Osteocyte (in vitro differentiated cells): ENCODE measurements around the gene IL18R1. TPM values are rescaled to one million over a fixed set of nuclear protein-coding genes. Genes with fewer than 3 reads are reported as not detected.

Experiments used
- DNase-seq: peaks from one replicate; pipeline ENCODE4 v3.0.0; 2021; ENCODE audit warnings: mixed read lengths; ENCODE audit not compliant: unreplicated experiment; ENCODE audit errors: extremely low spot score
- H3K27ac Mint-ChIP-seq: one replicate; pipeline ENCODE4 v1.8.0; 2021; ENCODE audit warnings: mild to moderate bottlenecking, mixed read lengths; ENCODE audit not compliant: unreplicated experiment
- H3K27me3 Mint-ChIP-seq: one replicate; pipeline ENCODE4 v1.8.0; 2021; ENCODE audit warnings: mixed read lengths; ENCODE audit not compliant: unreplicated experiment
- H3K36me3 Mint-ChIP-seq: one replicate; pipeline ENCODE4 v1.8.0; 2021; ENCODE audit warnings: mixed read lengths; ENCODE audit not compliant: unreplicated experiment
- H3K4me1 Mint-ChIP-seq: one replicate; pipeline ENCODE4 v1.8.0; 2021; ENCODE audit warnings: mixed read lengths; ENCODE audit not compliant: unreplicated experiment
- H3K4me3 Mint-ChIP-seq: one replicate; pipeline ENCODE4 v1.8.0; 2021; ENCODE audit warnings: mild to moderate bottlenecking, moderate library complexity, mixed read lengths; ENCODE audit not compliant: unreplicated experiment
- H3K9me3 Mint-ChIP-seq: one replicate; pipeline ENCODE4 v1.8.0; 2021; ENCODE audit warnings: mixed read lengths; ENCODE audit not compliant: unreplicated experiment
- total RNA-seq: library from RNA; stranded (reverse); gene quantifications from 2 replicates; pipeline ENCODE4 v1.2.1, GENCODE V29; 2021
- TF ChIP-seq, protein P1 (sequence below): fragments of 200-600 bp; sonication (generic); IDR thresholded peaks from 2 replicates; pipeline ENCODE4 v1.5.0; 2021; ENCODE audit warnings: antibody characterized with exemption, mild to moderate bottlenecking, moderate library complexity

IL18R1 gene
- total RNA-seq, 1 donor from 2014 or later, result 0.38 TPM

- Mint-ChIP-seq H3K4me3 (no peak overlapping the region), H3K4me1 (no peaks in the 10 kb centered on the region)
Observed at GRCh38 chr2:102336502-102336945, 19.1 kb upstream of the IL18R1 start.

GRCh38 chr2:102337012-102337411, 18.6 kb upstream of the IL18R1 start:
- H3K4me1 Mint-ChIP-seq, result no peaks in the 10 kb centered on the region
- H3K27ac Mint-ChIP-seq, result no peak overlapping the region
- TF ChIP-seq, protein P1, sequence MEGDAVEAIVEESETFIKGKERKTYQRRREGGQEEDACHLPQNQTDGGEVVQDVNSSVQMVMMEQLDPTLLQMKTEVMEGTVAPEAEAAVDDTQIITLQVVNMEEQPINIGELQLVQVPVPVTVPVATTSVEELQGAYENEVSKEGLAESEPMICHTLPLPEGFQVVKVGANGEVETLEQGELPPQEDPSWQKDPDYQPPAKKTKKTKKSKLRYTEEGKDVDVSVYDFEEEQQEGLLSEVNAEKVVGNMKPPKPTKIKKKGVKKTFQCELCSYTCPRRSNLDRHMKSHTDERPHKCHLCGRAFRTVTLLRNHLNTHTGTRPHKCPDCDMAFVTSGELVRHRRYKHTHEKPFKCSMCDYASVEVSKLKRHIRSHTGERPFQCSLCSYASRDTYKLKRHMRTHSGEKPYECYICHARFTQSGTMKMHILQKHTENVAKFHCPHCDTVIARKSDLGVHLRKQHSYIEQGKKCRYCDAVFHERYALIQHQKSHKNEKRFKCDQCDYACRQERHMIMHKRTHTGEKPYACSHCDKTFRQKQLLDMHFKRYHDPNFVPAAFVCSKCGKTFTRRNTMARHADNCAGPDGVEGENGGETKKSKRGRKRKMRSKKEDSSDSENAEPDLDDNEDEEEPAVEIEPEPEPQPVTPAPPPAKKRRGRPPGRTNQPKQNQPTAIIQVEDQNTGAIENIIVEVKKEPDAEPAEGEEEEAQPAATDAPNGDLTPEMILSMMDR, result no peak
- no peak overlapping the region for H3K4me3 Mint-ChIP-seq
- DNase-seq, result no peak
- H3K27me3 Mint-ChIP-seq, result peaks cover 42% of the 10 kb centered on the region
- H3K9me3 Mint-ChIP-seq, result no peaks in the 10 kb centered on the region
- no peaks in the 10 kb centered on the region for H3K36me3 Mint-ChIP-seq

More at GRCh38 chr2:102336502-102336945, 19.1 kb upstream of the IL18R1 start:
- Mint-ChIP-seq H3K27me3 (peaks cover 42% of the 10 kb centered on the region), H3K9me3 (no peaks in the 10 kb centered on the region), H3K27ac (no peak overlapping the region), H3K36me3 (no peaks in the 10 kb centered on the region)
- no peak for DNase-seq
- TF ChIP-seq, protein P1, result no peak

DNA sequence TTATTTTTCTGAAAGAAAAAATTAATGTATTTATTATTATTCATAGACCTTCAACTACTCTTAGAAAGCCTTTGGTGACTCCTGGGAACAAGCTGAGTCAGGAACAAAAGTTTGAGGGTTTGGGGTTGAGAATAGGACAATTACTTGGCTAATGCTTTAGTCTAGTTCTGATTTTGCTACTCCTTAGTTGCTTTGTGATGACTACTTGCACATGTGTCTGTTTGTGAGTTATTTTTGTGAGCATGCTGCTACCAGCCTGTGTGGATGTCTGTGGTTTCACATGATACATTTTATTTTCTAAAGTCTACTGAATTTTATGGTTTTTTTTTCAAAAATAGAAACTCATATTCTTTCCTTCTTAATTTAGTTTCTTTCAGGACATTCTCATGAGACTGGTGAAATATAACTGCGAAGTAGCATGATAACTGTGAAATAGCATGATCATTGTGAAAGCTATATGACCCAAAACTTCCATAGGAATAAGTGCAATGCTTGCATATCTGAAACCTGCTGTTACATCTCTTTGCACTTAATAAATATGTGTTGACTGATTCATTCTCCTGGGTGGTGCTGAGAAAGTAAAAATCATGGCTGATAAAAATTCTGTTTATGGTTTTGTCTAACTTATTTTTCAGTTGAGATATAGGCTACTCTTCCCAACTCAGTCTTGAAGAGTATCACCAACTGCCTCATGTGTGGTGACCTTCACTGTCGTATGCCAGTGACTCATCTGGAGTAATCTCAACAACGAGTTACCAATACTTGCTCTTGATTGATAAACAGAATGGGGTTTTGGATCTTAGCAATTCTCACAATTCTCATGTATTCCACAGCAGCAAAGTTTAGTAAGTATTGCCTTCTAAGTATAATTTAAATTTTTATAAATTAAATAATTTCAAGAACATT, 17.9 kb upstream of the IL18R1 start:
- no peak overlapping the region for H3K4me3 Mint-ChIP-seq
- peaks cover 37% of the 10 kb centered on the region for H3K27me3 Mint-ChIP-seq
- TF ChIP-seq, protein P1, result no peak
- no peaks in the 10 kb centered on the region for H3K9me3 Mint-ChIP-seq
- H3K36me3 Mint-ChIP-seq, result no peaks in the 10 kb centered on the region
- H3K27ac Mint-ChIP-seq, result no peak overlapping the region
- H3K4me1 Mint-ChIP-seq, result no peaks in the 10 kb centered on the region
- no peak for DNase-seq

GRCh38 chr2:102340778-102341177, 14.8 kb upstream of the IL18R1 start:
- Mint-ChIP-seq H3K27me3 (peaks cover 17% of the 10 kb centered on the region), H3K27ac (no peak overlapping the region), H3K36me3 (no peaks in the 10 kb centered on the region), H3K4me1 (no peaks in the 10 kb centered on the region), H3K9me3 (no peaks in the 10 kb centered on the region), H3K4me3 (no peak overlapping the region)
- DNase-seq, result no peak
- TF ChIP-seq, protein P1, result no peak

GRCh38 chr2:102342888-102343287, 12.7 kb upstream of the IL18R1 start:
- H3K9me3 Mint-ChIP-seq, result no peaks in the 10 kb centered on the region
- TF ChIP-seq, protein P1, result no peak
- no peak for DNase-seq
- H3K4me3 Mint-ChIP-seq, result no peak overlapping the region
- H3K4me1 Mint-ChIP-seq, result no peaks in the 10 kb centered on the region
- no peak overlapping the region for H3K27ac Mint-ChIP-seq
- peaks cover 23% of the 10 kb centered on the region for H3K27me3 Mint-ChIP-seq
- no peaks in the 10 kb centered on the region for H3K36me3 Mint-ChIP-seq
